Glomerular endothelial cell (primary cell): ENCODE results near the gene GOLGA6D. TPM values are rescaled to one million over a fixed set of nuclear protein-coding genes. Genes with fewer than 3 reads are reported as not detected.
"Not testable (repeated sequence)": the region's sequence is repeated elsewhere in the genome, so short reads cannot be mapped to it uniquely, and the experiment has no call there.

ENCODE experiments used
- DNase-seq: peaks from one replicate; pipeline ENCODE4 v3.0.0-alpha.2; 2011; ENCODE audit warnings: low read depth, low spot score; ENCODE audit errors: extremely low read depth
- total RNA-seq: library from RNA; depleted of rRNA; stranded (reverse); fragments of >200 nt; gene quantifications from 2 replicates; pipeline ENCODE4 v1.2.3, GENCODE V29; 2015

Gene GOLGA6D
- total RNA-seq, 1 donor from 2014 or later: not detected

GRCh38 chr15:75275617-75276016 lies 7.0 kb upstream of the GOLGA6D start:
- DNase-seq: not testable (repeated sequence)

- not testable (repeated sequence) for DNase-seq
Observed at GRCh38 chr15:75278497-75278896, 4.1 kb upstream of the GOLGA6D start.

- DNase-seq: not testable (repeated sequence)
Observed at GRCh38 chr15:75284152-75284551, 1.5 kb downstream of the GOLGA6D start.

GRCh38 chr15:75293660-75294059 lies 11.0 kb downstream of the GOLGA6D start:
- not testable (repeated sequence) for DNase-seq

- not testable (repeated sequence) for DNase-seq
Observed at GRCh38 chr15:75298541-75299310, 16.1 kb downstream of the GOLGA6D start.

- DNase-seq: not testable (repeated sequence)
Observed at GRCh38 chr15:75299311-75299688, 16.7 kb downstream of the GOLGA6D start.

DNA sequence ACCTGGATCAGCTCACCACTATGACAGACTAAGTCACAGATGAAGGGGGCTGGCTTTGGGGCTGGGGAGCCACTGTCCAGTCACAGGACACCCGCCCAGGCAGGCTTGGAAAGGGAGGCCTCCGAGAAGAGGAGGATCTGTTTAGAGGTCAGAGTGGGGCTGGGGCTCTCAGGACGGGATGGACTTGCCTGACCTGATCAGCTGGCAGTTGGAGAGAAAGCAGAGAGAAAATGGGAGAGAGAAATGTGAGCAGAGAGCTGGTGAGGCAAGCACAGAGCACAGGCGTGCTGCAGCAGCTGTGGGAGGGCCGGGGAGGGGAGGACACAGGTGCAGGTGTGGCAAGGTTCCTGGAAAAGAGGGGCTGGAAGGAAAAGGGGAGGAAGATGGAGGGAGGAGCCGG lies 17.4 kb downstream of the GOLGA6D start:
- DNase-seq: not testable (repeated sequence)

DNA sequence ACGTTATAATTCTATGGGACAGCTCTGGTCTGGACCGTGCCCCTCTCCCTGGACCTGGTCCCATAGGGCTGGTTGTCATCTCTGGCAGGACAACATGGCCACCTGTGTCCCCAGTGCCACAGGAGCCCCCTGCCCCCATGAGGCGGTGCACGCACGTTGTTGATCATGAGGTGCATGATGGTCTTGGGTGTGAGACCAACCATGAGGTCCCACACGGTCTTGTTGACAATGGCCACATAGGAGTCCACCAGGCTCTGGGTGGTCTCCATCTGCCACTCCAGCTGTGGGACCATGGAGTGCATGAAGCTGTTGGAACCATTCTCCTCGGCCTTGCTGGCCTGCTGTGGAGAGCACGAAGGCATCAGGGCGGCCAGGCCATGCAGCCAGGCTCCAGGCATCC lies 19.7 kb downstream of the GOLGA6D start:
- no peak for DNase-seq

- DNase-seq: not testable (repeated sequence)
Observed at GRCh38 chr15:75302753-75303152, 20.1 kb downstream of the GOLGA6D start.

- no peak for DNase-seq
Observed at GRCh38 chr15:75306188-75306587, 23.6 kb downstream of the GOLGA6D start.

DNA sequence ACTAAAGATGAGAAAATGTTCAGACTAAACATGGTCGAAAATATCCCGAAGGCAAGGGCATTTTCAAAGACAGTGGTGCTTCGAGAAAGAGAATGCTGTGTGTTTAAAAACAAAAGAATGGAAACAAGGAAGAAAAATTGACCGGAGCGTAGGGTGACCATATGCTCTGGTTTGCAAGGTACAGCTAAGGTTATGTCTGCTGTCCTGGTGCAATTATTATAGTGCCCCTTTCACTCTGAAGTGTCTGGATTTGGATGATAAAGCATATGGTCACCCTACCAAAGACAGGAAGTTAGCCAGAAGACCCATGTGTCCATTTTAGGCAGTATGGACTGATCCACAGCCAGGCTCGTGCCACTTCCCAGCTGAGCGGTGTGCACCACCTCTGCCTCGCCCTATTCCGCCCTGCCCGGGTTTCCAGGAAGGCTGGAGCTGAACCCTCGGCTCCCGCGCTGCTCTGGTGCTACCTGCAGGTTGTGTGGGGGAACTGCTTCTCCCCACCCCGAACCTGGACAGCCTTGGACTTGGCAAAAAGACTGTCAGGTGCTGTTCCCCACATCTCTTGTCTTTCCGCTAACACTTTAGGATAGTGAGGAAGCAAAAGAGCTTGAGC lies 25.2 kb downstream of the GOLGA6D start:
- DNase-seq: no peak

GRCh38 chr15:75309711-75310110 lies 27.1 kb downstream of the GOLGA6D start:
- DNase-seq: no peak

GRCh38 chr15:75312548-75312947 lies 29.9 kb downstream of the GOLGA6D start:
- DNase-seq: not testable (repeated sequence)

GRCh38 chr15:75313116-75313845 lies 30.6 kb downstream of the GOLGA6D start:
- no peak for DNase-seq

DNA sequence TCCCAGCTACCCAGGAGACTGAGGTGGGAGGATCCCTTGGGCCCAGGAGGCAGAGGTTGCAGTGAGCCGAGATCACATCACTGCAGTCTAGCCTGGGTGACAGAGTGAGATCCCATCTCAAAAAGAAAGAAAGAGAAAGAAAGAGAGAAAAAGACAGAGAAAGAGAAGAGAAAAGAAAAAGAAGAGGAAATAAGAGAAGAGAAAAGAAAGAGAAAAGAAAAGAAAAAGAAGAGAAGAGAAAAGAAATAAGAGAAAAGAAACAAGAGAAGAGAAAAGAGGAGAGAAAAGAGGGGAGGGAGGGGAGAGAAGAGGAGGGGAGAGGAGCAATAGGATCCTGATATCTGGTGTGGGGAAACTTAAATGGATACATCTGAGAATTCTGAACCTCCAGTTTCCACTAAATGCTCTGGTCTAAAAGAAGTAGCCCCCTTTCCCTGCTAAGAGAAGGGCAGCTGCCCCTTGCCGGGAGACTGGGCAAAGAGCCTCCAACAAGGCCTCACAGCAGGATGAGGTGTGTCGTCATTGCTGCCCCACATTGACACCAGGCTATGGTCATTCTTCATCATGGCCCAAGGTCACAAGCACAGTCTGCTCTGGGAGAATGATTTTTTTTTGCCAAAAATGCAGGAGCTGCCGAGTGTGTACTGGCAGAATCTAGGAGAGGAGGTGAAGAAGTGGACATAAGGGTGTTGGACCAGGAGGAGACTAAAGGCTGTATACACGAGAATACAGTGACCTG lies 32.1 kb downstream of the GOLGA6D start:
- DNase-seq: no peak

GRCh38 chr15:75319231-75319897 lies 36.7 kb downstream of the GOLGA6D start:
- DNase-seq: not testable (repeated sequence)

GRCh38 chr15:75321711-75322110 lies 39.1 kb downstream of the GOLGA6D start:
- DNase-seq: no peak

DNA sequence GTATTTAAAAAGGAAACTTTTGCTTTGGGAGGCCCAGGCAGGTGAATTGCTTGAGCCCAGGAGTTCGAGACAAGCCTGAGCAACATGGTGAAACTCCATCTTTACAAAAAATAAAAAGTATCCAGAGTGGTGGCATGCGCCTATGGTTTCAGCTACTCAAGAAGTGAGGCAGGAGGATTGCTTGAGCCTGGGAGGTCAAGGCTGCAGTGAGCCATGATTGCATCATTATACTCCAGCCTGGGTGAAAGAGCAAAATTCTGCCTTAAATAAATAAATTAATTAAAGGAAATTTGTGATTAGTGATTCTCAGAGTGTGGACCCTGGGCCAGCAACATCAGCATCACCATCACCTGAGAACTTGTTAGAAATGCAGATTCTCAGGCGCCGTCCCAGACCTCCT lies 43.3 kb downstream of the GOLGA6D start:
- no peak for DNase-seq

- DNase-seq: no peak
Observed at GRCh38 chr15:75327005-75327404, 44.4 kb downstream of the GOLGA6D start.

GRCh38 chr15:75327491-75327890 lies 44.9 kb downstream of the GOLGA6D start:
- DNase-seq: no peak
